GM18873 (cell line): Measurements from ENCODE around the gene PRRG2.
"Not testable (repeated sequence)": the region's sequence is repeated elsewhere in the genome, so short reads cannot be mapped to it uniquely, and the experiment has no call there.

ENCODE experiments used
- ATAC-seq: cut with Tn5 transposase; IDR thresholded peaks from one replicate; pipeline ENCODE4 v1.9.1; 2021; ENCODE audit warnings: mild to moderate bottlenecking, moderate library complexity, moderate number of reproducible peaks; ENCODE audit not compliant: unreplicated experiment, low FRiP score

PRRG2 gene

DNA sequence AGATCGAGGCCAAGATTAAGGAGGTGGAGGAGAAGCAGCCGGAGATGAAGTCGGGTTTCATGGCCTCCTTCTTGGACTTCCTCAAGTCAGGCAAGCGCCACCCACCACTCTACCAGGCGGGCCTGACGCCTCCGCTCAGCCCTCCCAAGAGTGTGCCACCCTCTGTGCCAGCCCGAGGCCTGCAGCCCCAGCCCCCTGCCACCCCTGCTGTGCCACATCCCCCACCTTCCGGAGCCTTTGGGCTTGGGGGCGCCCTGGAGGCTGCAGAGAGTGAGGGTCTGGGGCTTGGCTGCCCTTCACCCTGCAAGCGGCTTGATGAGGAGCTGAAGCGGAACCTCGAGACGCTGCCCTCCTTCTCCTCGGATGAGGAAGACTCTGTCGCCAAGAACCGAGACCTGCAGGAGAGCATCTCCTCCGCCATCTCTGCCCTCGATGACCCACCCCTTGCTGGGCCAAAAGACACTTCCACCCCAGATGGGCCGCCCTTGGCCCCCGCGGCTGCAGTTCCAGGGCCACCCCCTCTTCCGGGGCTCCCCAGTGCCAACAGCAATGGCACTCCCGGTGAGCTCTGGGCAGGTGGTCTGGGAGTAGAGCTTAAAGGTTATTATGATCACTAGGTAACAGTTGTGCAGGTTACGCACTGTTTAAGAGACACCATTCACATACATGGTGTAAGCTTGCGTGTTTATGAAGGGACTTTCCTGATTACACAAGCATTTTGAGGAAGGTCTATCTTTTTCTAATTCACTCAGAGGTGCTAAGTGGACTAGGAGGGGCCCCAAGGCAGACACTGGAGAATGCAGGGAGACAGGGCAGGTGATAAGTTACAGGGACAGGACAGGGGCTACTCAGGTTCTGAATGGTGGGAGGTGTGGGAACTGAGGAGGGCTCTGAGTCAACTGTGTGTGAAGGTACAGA is 18.5 kb downstream of the PRRG2 start:
- no peak for ATAC-seq

DNA sequence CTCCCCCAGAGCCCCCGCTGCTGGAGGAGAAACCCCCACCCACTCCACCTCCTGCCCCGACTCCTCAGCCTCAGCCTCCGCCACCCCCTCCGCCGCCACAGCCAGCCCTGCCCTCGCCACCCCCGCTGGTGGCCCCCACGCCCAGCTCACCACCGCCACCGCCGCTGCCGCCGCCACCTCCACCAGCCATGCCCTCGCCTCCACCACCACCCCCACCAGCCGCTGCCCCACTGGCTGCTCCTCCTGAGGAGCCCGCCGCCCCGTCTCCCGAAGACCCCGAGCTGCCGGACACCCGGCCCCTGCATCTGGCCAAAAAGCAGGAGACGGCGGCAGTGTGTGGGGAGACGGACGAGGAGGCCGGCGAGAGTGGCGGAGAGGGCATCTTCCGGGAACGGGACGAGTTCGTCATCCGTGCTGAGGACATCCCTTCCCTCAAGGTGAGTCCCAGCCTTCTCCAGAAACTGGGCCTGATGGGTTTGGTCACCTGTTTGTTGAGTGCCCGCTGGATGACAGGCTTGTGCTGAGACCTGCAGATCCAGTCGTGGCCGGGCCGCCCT is 20.4 kb downstream of the PRRG2 start:
- no peak for ATAC-seq

DNA sequence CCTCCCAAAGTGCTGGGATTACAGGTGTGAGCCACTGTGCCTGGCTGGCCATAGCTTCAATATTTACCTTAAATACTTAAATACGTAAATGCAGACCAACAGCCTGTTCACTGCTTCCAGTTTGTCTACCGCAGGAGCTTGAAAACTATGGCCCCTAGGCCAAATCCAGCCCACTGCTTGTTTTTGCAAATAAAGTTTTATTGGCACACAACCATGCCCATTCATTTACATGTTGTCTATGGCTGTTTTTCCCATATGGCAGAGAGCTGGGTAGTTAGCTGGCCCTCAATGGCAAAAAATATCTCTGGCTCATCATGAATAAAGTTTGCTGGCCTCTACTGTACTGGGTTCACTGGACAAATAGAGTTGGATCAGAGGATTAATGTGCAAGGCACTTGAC is 21.7 kb downstream of the PRRG2 start:
- ATAC-seq = no peak

DNA sequence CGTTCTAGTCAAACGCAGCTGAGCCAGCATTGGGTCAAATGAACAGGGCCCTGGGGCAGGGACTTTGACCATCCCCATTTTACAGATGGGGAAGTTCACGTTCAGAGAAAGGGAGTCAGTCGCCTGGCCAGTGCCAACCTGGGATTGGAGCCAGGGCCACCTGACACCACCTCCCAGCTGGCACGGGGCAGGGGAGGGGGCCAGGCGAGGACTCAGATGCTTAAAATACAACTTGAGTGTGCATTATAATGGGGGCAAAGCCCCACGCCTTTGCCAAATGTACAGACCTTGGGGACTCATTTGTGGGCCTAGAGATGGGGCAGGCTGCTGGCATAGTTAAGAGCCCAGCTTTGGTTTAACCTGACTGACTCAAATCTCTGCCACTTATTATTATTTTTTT is 24.5 kb downstream of the PRRG2 start:
- ATAC-seq = no peak

DNA sequence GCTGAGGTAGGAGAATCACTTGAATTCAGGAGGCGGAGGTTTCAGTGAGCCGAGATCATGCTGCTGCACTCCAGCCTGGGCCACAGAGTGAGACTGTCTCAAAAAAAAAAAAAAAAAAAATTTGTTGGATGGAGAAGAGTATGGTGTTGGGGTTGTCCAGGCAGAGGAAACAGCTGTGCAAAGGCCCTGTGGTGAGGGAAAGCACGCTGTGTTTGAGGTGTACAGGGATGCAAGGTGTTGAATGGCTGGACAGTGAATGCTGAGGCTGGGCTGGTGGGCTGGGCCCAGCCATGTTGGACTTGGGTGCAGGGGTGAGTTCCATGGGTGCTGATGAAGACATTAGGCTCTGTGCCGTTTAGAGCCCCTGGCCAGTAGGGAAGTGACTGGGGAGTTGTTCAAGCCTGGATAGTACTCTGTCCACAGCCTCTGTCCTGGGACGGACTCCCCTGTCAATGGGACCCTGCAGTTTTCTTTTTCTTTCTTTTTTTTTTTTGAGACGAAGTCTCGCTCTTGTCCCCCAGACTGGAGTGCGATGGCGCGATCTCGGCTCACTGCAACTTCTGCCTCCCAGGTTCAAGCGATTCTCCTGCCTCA is 28.5 kb downstream of the PRRG2 start:
- no peak for ATAC-seq

DNA sequence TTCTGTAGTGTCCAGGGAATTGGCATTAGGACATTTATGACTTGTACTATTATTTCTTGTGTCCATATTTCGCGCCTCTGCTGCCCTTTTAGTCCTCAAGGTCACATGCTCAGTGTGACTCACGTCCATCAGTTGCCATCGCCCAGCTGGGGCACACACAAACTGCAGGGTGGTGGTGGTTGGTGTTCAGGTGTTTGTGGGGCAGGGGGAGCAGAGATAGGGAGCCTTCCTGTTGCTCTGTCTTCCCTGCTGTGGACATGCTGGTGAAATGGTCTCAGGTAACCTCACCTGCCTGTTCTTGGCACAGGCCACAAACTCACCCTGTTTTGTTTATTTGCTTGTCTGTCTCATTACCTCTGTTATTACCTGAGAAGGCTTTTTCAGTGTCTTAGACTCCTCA is 32.3 kb downstream of the PRRG2 start:
- no peak for ATAC-seq

DNA sequence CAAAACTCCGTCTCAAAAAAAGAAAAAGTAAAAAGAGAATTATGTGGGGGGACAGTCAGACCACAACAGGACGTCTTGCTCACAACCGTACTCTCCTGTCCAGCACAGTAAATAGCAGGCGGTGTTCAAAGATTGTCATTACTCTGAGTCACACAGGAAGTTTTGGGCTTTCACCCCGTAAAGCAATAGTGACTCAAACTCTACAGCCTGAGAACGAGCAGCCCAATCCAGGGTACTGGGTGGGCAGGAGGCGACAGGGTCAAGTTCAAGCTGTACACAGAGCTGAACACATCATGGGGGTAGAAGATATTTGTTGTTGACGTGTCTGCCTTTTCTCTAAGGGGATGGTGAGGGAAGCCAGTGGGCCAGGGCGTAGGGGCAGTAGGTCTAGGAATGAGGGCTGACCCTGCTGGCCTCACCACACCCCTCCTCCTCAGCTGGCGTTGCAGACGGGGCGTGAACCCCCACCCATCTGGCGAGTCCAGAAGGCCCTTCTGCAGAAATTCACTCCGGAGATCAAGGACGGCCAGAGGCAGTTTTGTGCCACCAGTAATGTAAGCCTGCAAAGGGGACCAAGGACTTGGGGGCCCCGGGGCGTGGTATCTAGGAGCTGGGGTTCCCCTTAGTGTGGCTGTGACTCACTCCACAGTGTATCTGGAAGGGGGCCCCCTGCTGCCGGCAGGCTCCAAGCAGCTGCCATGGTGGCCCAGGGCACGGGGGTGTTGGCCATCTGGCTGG is 33.1 kb downstream of the PRRG2 start:
- no peak for ATAC-seq

DNA sequence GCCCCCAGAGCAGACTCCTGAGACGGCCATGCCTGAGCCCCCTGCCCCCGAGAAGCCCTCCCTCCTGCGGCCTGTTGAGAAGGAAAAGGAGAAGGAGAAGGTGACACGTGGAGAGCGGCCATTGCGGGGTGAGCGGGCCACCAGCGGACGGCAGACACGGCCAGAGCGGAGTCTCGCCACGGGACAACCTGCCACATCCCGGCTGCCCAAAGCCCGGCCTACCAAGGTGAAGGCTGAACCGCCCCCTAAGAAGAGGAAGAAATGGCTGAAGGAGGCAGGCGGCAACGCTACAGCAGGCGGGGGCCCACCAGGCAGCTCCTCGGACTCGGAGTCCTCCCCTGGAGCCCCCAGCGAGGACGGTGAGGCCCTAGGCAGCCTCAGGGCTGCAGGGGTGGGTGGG is 34.7 kb downstream of the PRRG2 start:
- no peak for ATAC-seq

DNA sequence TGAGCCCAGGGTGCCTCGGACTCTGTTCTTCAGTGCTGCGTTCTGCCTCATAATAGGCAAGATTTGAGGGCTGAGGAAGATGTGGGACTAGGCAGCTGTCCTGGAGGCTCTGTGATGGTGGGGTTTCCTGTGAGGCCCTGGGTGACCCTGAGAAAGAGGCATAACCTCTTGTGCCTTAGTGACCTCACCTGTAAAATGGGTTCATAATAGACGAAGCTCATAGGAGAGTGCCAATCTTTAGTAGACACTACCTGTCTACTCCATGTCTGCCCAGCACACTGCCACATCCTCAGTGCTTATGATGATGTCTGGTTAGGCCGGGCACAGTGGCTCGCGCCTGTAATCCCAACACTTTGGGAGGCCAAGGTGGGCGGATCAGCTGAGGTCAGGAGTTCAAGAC is 35.4 kb downstream of the PRRG2 start:
- ATAC-seq = no peak

DNA sequence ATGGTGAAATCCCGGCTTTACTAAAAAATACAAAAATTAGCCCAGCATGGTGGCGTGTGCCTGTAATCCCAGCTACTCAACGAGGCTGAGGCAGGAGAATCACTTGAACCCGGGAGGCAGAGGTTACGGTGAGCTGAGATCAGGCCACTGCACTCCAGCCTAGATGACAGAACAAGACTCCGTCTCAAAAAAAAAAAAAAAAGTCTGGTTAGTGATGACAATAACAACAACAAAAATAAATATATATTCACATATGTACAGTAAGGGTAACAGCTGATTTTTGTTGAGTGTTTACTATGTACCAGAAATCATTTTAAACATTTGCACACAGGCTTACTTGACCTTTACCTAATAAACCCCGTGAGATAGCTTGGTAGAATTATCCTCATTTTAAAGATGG is 35.8 kb downstream of the PRRG2 start:
- ATAC-seq = no peak

DNA sequence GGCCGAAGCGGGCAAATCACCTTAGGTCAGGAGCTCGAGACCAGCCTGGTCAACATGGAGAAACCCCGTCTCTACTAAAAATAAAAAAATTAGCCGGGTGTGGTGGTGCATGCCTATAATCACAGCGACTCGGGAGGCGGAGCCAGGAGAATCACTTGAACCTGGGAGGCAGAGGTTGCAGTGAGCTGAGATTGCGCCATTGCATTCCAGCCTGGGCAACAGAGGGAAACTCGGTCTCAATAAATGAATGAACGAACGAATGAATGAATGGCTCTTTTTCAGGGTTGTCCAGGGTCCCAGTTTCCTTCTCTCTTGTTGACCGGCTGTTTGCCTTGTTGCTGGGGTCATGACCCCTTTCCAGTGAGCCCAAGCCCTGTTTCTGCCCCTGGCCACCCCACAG is 36.7 kb downstream of the PRRG2 start:
- not testable (repeated sequence) for ATAC-seq

DNA sequence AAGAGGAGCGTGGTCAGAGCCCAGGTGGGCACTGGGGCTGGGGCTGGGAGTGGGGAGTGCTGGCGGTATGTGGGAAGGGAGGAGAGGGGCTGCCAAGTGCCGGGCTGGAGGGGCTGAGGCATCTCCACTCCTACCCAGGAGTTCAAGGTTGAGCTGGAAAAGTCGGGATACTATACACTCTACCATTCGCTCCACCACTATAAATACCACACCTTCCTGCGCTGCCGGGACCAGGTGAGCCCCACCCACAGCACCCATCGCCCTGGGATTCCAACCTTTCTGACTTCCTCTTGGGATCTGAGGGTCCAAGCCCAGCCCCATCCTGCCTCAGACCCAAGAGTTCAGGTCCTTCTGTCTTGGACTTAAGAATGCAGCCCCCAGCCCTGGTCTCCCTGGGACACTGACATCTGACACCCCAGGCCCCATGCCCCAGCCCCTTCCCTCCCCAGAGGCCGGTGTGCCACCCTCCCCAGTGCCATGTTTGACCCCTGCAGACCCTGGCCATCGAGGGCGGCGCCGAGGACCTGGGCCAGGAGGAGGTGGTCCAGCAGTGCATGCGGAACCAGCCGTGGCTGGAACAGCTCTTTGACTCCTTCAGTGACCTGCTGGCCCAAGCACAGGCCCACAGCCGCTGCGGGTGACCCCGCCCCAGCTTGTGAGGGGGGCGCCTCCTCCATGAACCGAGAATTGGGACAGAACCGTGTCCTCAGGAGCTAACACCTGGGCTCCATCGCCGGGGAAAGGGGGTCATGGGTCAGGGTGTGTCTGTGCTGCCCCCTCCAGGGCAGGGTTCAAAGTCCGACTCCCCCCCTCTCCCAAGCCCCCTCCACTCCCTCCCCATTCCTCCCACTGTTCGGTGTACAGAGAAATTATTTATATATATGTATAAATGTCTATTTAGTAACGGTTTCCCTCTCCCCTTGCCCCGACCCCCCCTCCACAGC is 44.1 kb downstream of the PRRG2 start:
- ATAC-seq = no peak

DNA sequence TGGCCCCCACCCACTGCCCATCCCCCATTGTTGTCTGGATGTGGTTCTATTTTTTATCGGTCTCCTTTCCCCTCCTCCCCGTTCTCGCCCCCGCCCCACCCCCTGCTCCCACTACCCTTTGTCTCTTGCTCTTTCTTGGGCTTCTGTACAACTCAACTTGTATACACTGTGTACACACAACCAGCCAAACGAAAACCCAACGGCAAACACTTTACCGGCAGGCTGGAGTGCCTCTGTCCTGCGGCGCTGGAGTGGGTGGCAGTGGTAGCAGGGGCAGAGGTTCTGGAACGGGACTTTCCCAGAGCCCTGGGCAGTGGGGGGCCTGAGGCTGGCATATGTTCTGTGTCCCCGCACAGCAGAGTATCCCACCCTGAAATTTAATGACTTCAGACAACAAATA is 45.1 kb downstream of the PRRG2 start:
- ATAC-seq = no peak

DNA sequence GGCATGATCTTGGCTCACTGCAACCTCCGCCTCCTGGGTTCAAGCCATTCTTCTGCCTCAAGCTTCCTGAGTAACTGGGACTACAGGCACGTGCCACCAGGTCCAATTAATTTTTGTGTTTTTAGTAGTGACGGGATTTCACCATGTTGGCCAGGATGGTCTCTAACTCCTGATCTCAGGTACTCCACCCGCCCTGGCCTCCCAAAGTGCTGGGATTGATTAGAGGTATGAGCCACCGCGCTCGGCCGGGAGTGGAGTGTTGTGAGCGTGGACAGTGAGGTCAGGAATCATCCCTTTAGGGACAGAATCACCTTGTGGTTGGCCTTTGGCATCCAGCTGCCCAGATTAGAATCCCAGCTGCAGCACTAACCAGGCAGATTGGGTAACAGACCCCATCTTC is 48.5 kb downstream of the PRRG2 start:
- no peak for ATAC-seq

DNA sequence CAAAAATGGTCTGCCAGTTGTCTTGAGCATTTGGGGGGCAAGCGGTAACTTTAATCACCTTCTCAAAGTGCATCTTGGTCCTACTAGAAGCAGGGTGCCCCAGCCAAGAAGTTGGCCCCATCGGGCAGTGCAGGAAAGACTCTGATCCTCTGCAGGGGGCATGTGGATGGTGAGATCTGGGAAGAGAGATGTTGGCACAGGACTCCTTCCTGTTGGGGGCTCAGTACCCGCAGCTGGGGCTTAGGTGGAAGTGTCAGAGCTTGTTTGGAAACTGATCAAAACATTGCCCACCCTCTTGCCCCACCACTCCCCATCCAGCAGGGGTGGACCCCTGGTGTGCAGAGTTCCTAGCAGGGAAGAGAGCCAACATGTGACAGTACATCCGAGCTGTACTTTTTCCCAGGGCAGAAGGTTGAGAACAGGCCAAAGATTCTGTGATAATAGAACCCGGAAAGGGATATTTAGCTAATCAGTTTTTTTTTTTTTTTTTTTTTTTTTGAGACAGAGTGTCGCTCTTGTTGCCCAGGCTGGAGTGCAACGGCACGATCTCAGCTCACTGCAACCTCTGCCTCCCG is 50.0 kb downstream of the PRRG2 start:
- no peak for ATAC-seq

DNA sequence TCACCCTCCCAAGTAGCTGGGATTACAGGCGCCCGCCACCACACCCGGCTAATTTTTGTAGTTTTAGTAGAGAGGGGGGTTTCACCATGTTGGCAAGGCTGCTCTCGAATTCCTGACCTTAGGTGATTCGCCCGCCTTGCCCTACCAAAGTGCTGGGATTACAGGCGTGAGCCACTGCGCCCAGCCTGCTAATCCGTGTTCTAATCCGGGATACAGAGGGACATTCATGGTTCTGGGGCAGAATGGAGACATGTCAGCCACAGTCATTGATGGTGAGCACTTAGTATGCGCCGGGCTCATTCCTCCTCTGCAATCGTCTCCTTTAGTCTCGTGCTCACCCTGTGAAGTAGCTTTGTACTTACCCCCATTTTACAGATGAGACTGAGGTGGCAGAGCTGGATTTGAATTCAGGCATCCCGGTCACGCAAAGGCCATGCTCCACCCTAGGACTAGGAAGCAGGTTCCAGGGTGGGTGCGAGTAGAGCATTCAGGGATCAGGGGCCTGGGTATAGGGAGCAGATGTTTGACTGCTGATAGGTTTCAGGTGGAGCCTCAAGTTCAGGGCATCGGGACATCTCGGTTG is 50.6 kb downstream of the PRRG2 start:
- no peak for ATAC-seq

DNA sequence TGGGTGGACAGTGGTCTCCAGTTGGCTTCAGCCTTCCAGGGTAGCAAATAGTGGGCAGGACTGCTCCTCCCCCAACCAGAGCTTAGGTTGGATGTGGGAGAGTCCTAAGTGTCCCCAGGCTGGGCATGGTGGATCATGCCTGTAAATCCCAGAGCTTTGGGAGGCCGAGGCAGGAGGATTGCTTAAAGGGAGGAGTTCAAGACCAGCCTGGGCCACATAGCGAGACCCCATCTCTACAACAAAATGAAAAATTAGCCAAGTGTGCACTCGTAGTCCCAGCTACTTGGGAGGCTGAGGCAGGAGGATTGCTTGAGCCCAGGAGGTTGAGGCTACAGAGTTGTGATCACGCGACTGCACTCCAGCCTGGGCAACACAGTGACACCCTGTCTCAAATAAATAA is 51.5 kb downstream of the PRRG2 start:
- ATAC-seq = no peak

DNA sequence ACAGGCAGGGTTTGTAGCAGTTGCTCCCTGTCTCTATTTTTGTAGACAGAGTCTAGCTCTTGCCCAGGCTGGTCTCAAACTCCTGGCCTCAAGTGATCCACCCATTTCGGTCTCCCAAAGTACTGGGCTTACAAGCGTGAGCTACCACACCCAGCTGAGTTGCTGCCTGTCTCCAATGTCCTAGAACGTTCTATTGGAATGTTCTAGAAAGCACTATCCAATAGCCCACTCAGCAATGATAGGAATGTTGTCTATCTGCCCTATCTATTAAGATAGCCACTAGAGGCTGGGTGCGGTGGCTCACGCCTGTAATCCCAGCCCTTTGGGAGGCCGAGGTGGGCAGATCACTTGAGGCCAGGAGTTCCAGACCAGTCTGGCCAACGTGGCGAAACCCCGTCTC is 52.2 kb downstream of the PRRG2 start:
- not testable (repeated sequence) for ATAC-seq

DNA sequence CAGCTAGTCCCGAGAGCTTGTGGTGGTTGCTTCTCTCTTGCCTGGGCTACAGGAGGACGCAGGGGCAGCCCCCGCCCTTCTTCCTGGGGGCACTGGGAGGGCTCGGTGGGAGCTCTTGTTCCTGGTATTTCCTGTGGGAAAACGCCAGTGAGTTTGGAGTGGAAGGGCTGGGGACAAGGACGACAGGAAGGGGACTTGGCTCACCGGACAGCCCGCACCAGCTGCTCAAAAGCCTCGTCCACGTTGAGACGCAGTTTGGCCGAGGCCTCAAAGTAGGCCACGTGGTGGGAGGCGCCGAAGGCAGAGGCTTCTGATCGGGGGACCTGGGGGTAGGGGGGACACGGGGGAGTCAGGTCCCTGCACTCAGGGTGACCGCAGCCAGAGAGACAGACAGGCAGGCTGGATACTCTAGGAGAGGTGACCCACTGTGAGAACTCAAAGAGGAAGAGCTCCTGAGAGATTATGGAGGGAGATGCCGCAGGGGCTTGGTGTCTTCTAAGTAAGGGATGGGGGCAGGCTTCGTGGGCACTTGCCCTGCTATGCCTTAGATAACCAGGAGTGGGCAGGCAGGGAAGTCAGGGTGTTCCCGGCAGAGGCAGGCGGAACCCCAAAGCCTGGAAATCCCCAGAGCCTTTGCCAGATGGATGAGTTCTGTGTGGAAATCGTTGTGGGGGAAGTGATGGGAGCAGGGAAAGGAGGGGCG is 54.6 kb downstream of the PRRG2 start:
- no peak for ATAC-seq
